Activated CD4-positive, alpha-beta T cell treated with anti-CD3 and anti-CD28 coated beads, Interleukin-2, amount 10 ng/mL, durations not matched to agents 7 days and 5 days (primary cell): ENCODE results near the gene TICAM1. TPM values are rescaled to one million over a fixed set of nuclear protein-coding genes. Genes with fewer than 3 reads are reported as not detected.
"Not testable (repeated sequence)": the region's sequence is repeated elsewhere in the genome, so short reads cannot be mapped to it uniquely, and the experiment has no call there.

ENCODE experiments used
- CTCF ChIA-PET: fragments of 350-600 bp; sonication (Branson Sonifier 250); formaldehyde crosslinking; loops from one replicate; lab custom pipeline; 2021; ENCODE audit warnings: antibody characterized with exemption; lab: Charles Lee
- POLR2A ChIA-PET: fragments of 350-600 bp; sonication (Branson Sonifier 250); formaldehyde crosslinking; loops from one replicate; lab custom pipeline; 2021; ENCODE audit warnings: antibody characterized with exemption; lab: Charles Lee
- DNase-seq: peaks from one replicate; pipeline ENCODE4 v3.0.0-alpha.2; 2020
- H3K27ac Mint-ChIP-seq: one replicate; pipeline ENCODE4 v1.8.0; 2021; ENCODE audit warnings: mild to moderate bottlenecking, moderate library complexity, mixed read lengths
- H3K27me3 Mint-ChIP-seq: one replicate; pipeline ENCODE4 v1.8.0; 2021; ENCODE audit warnings: mixed read lengths
- H3K36me3 Mint-ChIP-seq: one replicate; pipeline ENCODE4 v1.8.0; 2021; ENCODE audit warnings: low read depth, mixed read lengths
- H3K4me1 Mint-ChIP-seq: one replicate; pipeline ENCODE4 v1.8.0; 2021; ENCODE audit warnings: mixed read lengths
- H3K4me3 Mint-ChIP-seq: one replicate; pipeline ENCODE4 v1.8.0; 2021; ENCODE audit warnings: mild to moderate bottlenecking, moderate library complexity, mixed read lengths
- H3K9me3 Mint-ChIP-seq: one replicate; pipeline ENCODE4 v1.8.0; 2021; ENCODE audit warnings: mixed read lengths
- total RNA-seq, 2 experiments: library from RNA; stranded (reverse); gene quantifications; one replicate each; pipeline ENCODE4 v1.2.3, GENCODE V29; 2021

The TICAM1 gene
- total RNA-seq, 2 experiments from 2014 or later: 18.6 to 19.2 TPM

DNA sequence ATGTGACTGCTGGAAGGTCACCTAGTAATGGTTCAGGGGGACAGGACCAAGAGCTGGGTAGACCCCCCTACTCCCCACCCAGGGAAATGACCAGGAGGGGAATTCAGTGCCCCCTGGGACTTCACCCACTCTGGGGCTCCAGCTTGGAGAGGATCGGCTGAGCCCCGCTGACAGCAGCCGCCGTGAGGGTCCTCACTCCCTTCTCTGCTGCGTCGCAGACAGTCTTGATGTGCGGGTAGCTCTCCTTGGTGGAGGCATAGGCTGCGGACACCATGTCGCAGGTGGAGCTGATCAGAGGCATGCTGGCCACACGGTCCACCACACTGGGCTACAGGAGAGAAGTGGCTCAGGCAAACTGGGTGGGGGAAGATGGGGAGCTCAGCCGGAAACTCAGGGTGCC is 28.2 kb upstream of the TICAM1 start:
- H3K9me3 Mint-ChIP-seq: no peaks in the 10 kb centered on the region
- CTCF ChIA-PET: interaction anchor here (1.1 to 1.5 kb wide), 3 partner anchors 9 to 50 kb away, joined by 4 read pairs; no protein-coding TSS in a partner anchor
- H3K27me3 Mint-ChIP-seq: no peaks in the 10 kb centered on the region
- H3K4me3 Mint-ChIP-seq: no peak overlapping the region
- DNase-seq: no peak
- POLR2A ChIA-PET: no interaction called here
- H3K4me1 Mint-ChIP-seq: peaks cover 2% of the 10 kb centered on the region
- H3K36me3 Mint-ChIP-seq: no peaks in the 10 kb centered on the region
- no peak overlapping the region for H3K27ac Mint-ChIP-seq

DNA sequence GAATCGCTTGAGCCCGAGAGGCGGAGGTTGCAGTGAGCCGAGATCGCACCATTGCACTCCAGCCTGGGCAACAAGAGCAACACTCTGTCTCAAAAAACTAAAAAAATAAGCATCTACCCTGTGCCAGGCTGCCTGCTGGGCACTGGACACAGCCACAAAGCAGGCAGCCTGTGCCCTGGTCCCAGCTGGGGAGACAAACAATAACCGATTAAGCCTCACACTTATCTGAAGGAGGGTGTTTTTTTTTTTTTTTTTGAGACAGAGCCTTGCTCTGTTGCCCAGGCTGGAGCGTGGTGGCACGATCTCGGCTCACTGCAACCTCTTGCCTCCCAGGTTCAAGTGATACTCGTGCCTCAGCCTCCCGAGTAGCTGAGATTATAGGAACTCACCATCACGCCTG is 25.0 kb upstream of the TICAM1 start:
- H3K27me3 Mint-ChIP-seq, POLR2A ChIA-PET, H3K27ac Mint-ChIP-seq, H3K9me3 Mint-ChIP-seq, H3K4me3 Mint-ChIP-seq, H3K36me3 Mint-ChIP-seq, DNase-seq, H3K4me1 Mint-ChIP-seq: not testable (repeated sequence)
- CTCF ChIA-PET: interaction anchor here (1.7 to 2.5 kb wide), 2 partner anchors 8 to 65 kb away, joined by 4 to 6 read pairs; partner anchors contain the start of gene FEM1A

DNA sequence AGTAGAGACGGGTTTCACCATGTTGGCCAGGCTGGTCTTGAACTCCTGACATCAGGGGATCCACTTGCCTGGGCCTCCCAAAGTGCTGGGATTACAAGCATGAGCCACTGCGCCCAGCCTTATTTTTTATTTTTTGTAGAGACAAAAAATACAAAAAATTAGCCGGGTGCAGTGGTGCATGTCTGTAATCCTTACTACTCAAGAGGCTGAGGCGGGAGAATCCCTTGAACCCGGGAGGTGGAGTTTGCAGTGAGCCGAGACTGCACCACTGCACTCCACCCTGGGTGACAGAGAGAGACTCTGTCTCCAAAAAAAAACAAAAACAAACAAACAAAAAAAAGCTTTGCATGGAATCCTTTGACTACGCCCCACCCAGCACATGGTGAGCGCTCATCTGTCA is 22.0 kb upstream of the TICAM1 start:
- ChIA-PET POLR2A (interaction anchor here (0.8 kb wide), 1 partner anchor 31 kb away, joined by 3 read pairs; no protein-coding TSS in a partner anchor), CTCF (interaction anchor here (1.7 kb wide), 1 partner anchor 178 kb away, joined by 5 read pairs; no protein-coding TSS in a partner anchor)
- not testable (repeated sequence) for H3K27me3 Mint-ChIP-seq, H3K9me3 Mint-ChIP-seq, DNase-seq, H3K36me3 Mint-ChIP-seq, H3K27ac Mint-ChIP-seq, H3K4me3 Mint-ChIP-seq, H3K4me1 Mint-ChIP-seq

DNA sequence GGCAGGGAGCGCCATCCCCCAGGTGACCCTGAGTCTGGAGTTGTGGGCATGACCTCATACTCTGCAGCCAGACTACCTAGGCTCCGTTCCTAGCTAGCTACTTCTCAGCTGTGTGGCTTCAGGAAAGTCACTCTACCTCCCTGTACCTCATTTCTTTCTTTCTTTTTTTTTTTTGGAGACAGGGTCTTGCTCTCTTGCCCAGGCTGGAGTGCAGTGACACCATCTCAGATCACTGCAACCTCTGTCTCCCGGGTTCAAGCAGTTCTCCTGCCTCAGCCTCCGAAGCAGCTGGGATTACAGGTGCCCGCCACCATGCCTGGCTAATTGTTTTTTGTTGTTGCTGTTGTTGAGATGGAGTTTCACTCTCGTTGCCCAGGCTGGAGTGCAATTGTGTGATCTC is 21.0 kb upstream of the TICAM1 start:
- H3K36me3 Mint-ChIP-seq: no peaks in the 10 kb centered on the region

DNA sequence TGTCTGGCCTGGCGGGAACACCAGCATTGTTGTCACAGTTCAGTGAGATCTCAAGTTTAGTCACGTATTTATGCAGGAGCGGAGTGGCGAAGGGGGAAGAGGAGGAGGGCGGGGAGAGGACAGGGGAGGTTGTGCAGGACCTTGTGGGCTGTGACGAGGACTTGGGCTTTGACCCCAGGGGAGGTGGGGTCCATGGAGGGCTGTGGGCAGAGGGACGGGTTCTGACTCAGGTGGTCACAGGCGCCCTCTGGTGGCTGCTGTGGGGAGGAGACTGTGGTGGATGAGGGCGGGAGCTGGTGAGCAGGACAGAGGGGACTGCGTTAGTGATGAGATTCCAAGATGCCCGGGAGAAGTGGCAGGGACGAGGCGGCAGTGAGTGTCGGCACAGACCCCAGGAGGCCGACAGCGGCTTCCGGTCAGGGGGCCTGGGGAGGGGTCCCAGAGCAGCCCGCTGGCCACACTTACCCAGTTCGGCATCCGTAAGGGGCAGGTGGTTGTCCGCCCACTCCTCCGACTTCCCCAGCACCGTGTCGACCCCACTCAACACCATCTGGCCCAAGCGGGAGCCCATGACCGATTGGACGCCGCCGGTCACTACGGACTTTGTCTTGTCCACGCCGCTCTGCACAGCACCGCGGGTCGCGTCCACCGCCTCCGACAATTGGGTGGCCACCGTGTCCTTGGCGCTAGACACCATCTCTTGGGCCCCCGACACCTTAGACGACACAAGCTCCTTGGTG is 20.2 kb upstream of the TICAM1 start:
- no peak overlapping the region for H3K27ac Mint-ChIP-seq
- H3K27me3 Mint-ChIP-seq: no peaks in the 10 kb centered on the region
- H3K4me1 Mint-ChIP-seq: peaks cover 3% of the 10 kb centered on the region
- DNase-seq: peak; percentile 77
- ChIA-PET CTCF (interaction anchor here (0.9 to 2.5 kb wide), 7 partner anchors 11 to 117 kb away, joined by 3 to 20 read pairs (median 4); partner anchors contain the start of gene KDM4B), POLR2A (no interaction called here)
- H3K4me3 Mint-ChIP-seq: no peak overlapping the region
- no peaks in the 10 kb centered on the region for H3K36me3 Mint-ChIP-seq
- no peaks in the 10 kb centered on the region for H3K9me3 Mint-ChIP-seq

More for the DNA sequence above, 21.0 kb upstream of the TICAM1 start:
- ChIA-PET POLR2A (interaction anchor here (0.7 kb wide), 1 partner anchor 59 kb away, joined by 6 read pairs; no protein-coding TSS in a partner anchor), CTCF (interaction anchor here (0.9 to 2.5 kb wide), 6 partner anchors 10 to 116 kb away, joined by 3 to 20 read pairs (median 4); partner anchors contain the start of gene KDM4B)
- no peak for DNase-seq
- no peaks in the 10 kb centered on the region for H3K9me3 Mint-ChIP-seq
- H3K27me3 Mint-ChIP-seq: no peaks in the 10 kb centered on the region
- H3K4me3 Mint-ChIP-seq: no peak overlapping the region
- peaks cover 3% of the 10 kb centered on the region for H3K4me1 Mint-ChIP-seq
- H3K27ac Mint-ChIP-seq: no peak overlapping the region

DNA sequence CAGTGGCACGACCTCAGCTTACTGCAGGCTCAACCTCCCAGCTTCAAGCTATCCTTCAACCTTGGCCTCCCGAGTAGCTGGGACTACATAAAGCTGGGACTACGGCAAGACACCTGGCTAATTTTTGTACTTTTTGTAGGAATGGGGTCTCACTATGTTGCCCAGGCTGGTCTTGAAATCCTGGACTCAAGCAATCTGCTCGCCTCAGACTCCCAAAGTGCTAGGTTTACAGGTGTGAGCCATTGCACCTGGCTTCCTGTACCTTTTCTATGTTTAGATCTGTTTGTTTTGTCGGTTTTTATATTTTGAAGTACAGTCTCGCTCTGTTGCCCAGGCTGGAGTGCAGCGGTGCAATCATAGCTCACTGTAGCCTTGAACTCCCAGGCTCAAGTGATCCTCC is 17.5 kb upstream of the TICAM1 start:
- ChIA-PET POLR2A (interaction anchor here (0.7 kb wide), 1 partner anchor 62 kb away, joined by 5 read pairs; no protein-coding TSS in a partner anchor), CTCF (interaction anchor here (0.9 to 1.6 kb wide), 2 partner anchors 35 to 39 kb away, joined by 3 to 9 read pairs; no protein-coding TSS in a partner anchor)
- Mint-ChIP-seq H3K4me3 (no peak overlapping the region), H3K4me1 (peaks cover 3% of the 10 kb centered on the region), H3K9me3 (no peaks in the 10 kb centered on the region), H3K36me3 (peaks cover 4% of the 10 kb centered on the region), H3K27ac (no peak overlapping the region), H3K27me3 (no peaks in the 10 kb centered on the region)
- no peak for DNase-seq

DNA sequence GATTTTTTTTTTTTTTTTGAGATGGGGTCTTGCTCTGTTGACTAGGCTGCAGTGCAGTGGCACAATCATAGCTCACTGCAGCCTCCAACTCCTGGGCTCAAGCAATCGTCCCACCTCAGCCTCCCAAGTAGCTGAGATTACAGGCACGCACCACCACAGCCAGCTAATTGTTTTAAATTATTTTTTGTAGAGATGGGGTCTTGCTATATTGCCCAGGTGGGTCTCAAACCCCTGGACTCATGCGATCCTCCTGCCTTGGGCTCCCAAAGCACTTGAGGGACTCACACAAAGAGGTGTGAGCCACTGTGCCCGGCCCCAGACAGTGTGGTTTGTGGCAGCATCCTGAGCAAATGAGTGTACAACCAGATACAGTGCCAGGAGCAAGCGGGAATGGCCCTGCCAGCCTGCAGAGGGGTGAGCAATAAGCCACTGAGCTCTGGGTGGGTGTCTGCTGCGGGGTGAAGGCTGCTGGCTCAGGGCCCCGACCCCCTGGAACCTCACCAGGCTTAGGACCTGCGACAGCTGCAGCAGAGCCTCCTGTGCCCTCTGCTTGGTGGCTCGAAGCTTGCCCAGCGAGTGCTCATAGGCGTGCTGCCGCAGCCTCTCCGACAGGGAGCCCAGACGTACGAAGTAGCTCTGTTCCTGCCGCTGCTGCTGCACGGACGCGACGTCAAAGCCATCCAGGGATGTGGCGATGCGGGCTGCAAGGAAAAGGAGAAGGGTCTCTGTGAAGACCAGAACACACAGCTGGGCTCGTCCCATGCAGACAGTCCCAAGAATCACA is 15.9 kb upstream of the TICAM1 start:
- ChIA-PET CTCF (interaction anchor here (1.0 kb wide), 2 partner anchors 17 to 38 kb away, joined by 3 read pairs; no protein-coding TSS in a partner anchor), POLR2A (no interaction called here)
- Mint-ChIP-seq H3K36me3 (peaks cover 4% of the 10 kb centered on the region), H3K27me3 (no peaks in the 10 kb centered on the region), H3K4me1 (peaks cover 3% of the 10 kb centered on the region), H3K4me3 (no peak overlapping the region), H3K27ac (no peak overlapping the region), H3K9me3 (no peaks in the 10 kb centered on the region)
- DNase-seq: no peak

DNA sequence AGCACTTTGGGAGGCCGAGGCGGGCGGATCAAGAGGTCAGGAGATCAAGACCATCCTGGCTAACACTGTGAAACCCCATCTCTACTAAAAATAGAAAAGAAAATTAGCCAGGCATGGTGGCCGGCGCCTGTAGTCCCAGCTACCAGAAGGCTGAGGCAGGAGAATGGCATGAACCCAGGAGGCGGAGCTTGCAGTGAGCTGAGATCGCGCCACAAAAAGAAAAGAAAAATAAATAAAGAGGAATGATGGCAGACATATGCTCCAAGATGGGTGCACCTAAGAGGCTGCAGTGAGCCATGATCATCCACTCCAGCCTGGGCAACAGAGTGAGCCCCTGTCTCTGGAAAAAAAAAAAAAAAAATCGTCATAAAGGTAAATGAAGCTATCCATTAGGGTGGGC is 14.5 kb upstream of the TICAM1 start:
- DNase-seq, CTCF ChIA-PET, POLR2A ChIA-PET, H3K9me3 Mint-ChIP-seq, H3K27me3 Mint-ChIP-seq, H3K27ac Mint-ChIP-seq, H3K4me1 Mint-ChIP-seq, H3K4me3 Mint-ChIP-seq: not testable (repeated sequence)
- H3K36me3 Mint-ChIP-seq: peaks cover 10% of the 10 kb centered on the region

DNA sequence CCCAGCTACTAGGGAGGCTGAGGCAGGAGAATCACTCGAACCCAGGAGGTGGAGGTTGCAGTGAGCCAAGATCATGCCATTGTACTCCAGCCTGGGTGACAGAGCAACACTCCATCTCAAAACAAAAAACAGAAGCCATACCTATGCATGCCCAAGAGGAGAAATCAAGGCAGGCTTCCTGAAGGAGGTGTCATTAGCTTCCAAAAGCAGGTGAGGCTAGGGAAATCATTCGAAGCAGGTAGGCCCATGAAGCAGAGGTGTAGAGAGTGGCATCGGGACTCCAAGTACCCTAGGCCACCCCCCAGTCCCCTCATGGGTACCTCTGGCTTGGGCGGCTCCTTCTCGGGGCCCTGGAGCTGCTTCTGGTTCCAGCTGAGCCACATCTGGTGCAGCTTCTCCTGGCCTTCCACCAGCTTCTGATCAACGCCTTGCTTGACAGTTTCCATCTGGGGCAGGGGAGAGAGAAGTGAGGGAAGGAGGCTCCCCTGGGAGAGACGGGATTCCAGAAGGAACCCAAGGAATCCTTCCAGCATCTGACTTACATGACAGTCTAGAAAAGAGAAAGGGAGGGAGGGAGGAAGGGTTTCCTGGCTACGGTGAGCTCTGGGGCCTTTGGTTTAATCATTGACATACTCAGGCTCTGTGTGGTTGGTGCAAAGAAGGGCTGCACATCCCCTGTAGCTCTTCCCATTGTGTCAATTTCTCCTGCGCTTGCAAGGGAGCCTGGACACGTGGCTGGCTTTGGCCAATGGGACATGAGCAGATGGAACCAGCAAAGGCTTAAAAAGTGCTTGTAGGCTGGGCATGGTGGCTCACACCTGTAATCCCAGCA is 13.1 kb upstream of the TICAM1 start:
- H3K9me3 Mint-ChIP-seq: no peaks in the 10 kb centered on the region
- H3K4me3 Mint-ChIP-seq: no peak overlapping the region
- H3K4me1 Mint-ChIP-seq: peaks cover 12% of the 10 kb centered on the region
- H3K27me3 Mint-ChIP-seq: no peaks in the 10 kb centered on the region
- ChIA-PET CTCF (interaction anchor here (0.7 to 2.5 kb wide), 5 partner anchors 20 to 53 kb away, joined by 3 to 9 read pairs (median 4); partner anchors contain the start of gene FEM1A), POLR2A (interaction anchor here (0.6 kb wide), 1 partner anchor 39 kb away, joined by 3 read pairs; no protein-coding TSS in a partner anchor)
- H3K36me3 Mint-ChIP-seq: peaks cover 17% of the 10 kb centered on the region
- peak overlapping the region; percentile 13 for H3K27ac Mint-ChIP-seq
- DNase-seq: no peak

DNA sequence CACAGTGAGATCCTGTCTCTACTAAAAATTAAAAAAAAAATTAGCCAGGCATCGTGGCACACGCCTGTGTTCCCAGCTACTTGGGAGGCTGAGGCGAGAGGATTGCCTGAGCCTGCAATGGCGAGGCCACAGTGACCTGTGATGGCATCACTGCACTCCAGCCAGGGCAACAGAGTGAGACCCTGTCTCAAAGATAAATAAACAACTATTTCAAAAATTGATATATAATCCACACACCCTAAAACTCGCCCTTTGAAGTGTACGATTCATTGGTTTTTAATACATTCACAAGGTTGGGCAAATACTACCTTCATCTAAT is 12.1 kb upstream of the TICAM1 start:
- Mint-ChIP-seq H3K9me3 (no peaks in the 10 kb centered on the region), H3K4me1 (peaks cover 12% of the 10 kb centered on the region), H3K4me3 (no peak overlapping the region), H3K27me3 (no peaks in the 10 kb centered on the region), H3K36me3 (peaks cover 17% of the 10 kb centered on the region), H3K27ac (no peak overlapping the region)
- DNase-seq: no peak
- POLR2A ChIA-PET: no interaction called here
- CTCF ChIA-PET: interaction anchor here (0.7 to 2.5 kb wide), 4 partner anchors 17 to 52 kb away, joined by 3 to 9 read pairs (median 4); partner anchors contain the start of gene FEM1A

DNA sequence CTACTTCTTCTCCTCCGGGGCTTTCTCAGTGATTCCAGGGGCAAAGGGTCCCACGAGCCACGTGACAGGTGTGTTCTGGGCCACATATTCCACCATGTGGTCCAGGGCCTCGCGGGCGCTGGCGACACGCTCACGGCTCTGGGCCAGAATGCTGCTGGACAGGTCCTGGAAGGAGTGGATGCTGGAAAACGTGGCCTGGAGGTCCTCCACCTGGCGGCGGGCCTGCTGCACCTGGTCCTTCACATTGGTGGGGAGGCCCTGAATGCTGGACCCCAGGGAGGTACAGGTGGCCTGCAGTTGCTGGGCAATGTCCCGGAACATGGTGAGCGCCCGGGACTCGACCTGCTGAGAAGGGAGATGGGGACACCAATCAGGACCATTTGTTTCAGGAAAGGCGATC is 7.7 kb upstream of the TICAM1 start:
- no peaks in the 10 kb centered on the region for H3K9me3 Mint-ChIP-seq
- DNase-seq: no peak
- H3K27ac Mint-ChIP-seq: no peak overlapping the region
- ChIA-PET POLR2A (no interaction called here), CTCF (interaction anchor here (0.6 to 1.9 kb wide), 2 partner anchors 16 to 192 kb away, joined by 3 to 4 read pairs; no protein-coding TSS in a partner anchor)
- no peaks in the 10 kb centered on the region for H3K27me3 Mint-ChIP-seq
- H3K36me3 Mint-ChIP-seq: peaks cover 18% of the 10 kb centered on the region
- peaks cover 12% of the 10 kb centered on the region for H3K4me1 Mint-ChIP-seq
- H3K4me3 Mint-ChIP-seq: no peak overlapping the region

DNA sequence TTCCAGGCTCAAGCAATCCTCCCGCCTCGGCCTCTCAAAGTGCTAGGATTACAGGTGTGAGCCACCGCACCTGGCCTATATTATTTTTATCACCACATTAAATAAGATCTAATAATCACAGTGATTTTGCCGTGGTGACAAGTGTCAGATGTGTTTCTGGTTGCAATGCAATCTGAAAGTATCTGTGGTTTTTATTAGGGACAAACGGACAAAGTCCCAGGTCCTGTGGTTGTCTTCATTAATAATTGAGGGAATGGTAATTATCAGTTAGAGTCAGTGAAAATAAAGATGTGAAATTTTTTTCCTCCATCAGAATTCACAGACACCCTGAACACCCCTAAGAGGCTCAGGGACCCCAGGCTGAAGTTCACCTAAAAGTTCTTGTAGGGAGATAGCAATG is 1.3 kb upstream of the TICAM1 start:
- H3K4me3 Mint-ChIP-seq: peak overlapping the region; percentile 82
- POLR2A ChIA-PET: no interaction called here
- H3K27ac Mint-ChIP-seq: no peak overlapping the region
- no peaks in the 10 kb centered on the region for H3K9me3 Mint-ChIP-seq
- no peaks in the 10 kb centered on the region for H3K27me3 Mint-ChIP-seq
- CTCF ChIA-PET: no interaction called here
- DNase-seq: no peak
- H3K36me3 Mint-ChIP-seq: peaks cover 17% of the 10 kb centered on the region
- peaks cover 28% of the 10 kb centered on the region for H3K4me1 Mint-ChIP-seq
